IMR-90 (cell line): Measurements from ENCODE around the gene TSPYL4.

Source experiments
- POLR2A ChIP-seq: IDR thresholded peaks from 2 replicates; pipeline ENCODE4 v1.6.1; 2012; ENCODE audit warnings: mild to moderate bottlenecking, low read depth, low read length
- SMC3 ChIP-seq: fragments of 150-350 bp; IDR thresholded peaks from 2 replicates; pipeline ENCODE4 v1.6.1; 2016; ENCODE audit warnings: low read depth, mild to moderate bottlenecking, antibody characterized with exemption, low read length, moderate library complexity

DNA sequence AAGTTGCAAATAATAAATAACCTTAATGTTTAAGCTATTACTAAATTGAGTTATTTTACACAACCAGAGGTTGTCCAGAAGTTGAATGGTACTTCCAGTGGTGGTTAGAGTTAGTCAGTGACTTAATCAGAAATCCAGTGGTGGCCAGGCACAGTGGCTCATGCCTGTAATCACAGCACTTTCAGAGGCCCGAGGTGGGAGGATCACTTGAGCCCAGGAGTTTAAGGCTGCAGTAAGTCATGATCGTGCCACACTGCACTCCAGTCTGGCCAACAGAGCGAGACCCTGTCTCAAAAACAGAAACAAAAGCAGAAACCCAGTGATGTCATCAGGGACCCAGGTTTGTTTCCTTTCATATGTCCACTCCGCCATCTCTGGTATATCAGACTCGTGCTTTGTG lies 35.0 kb downstream of the TSPYL4 start:
- TF ChIP-seq POLR2A, result no peak
- no peak for TF ChIP-seq SMC3
